ENCODE results near the gene EGR4. TPM values are rescaled to one million over a fixed set of nuclear protein-coding genes. Genes with fewer than 3 reads are reported as not detected.
A peak's percentile ranks its signal among the peaks of the same experiment; 100 is the strongest.

EGR4 gene
- total RNA-seq, 2 donors from 2014 or later = 0.15 TPM; not detected in 1

GRCh38 chr2:73300926-73301325 is 7.6 kb upstream of the EGR4 start:
- H3K4me1 ChIP-seq (ENCODE audit: control insufficient read depth, insufficient read depth, low read length) = no peaks in the 10 kb centered on the region
- H3K4me3 Mint-ChIP-seq = no peak overlapping the region
- H3K27me3 ChIP-seq (ENCODE audit: control insufficient read depth, insufficient read depth, low read length, poor library complexity, severe bottlenecking) = peaks cover 74% of the 10 kb centered on the region
- WGBS, 2 experiments (ENCODE audit: insufficient coverage in 1 of 2, insufficient read length in 1 of 2) = 82 to 95% methylated on average over 3 of the region's 3 CpGs
- no peaks in the 10 kb centered on the region for H3K36me3 ChIP-seq (ENCODE audit: control insufficient read depth, insufficient read depth, low read length)
- no peak overlapping the region for H3K27ac Mint-ChIP-seq
- H3K4me1 Mint-ChIP-seq = no peaks in the 10 kb centered on the region
- H3K9ac ChIP-seq (ENCODE audit: extremely low read depth, low read length, poor library complexity, severe bottlenecking) = no peak overlapping the region
- TF ChIP-seq CTCF (conservative IDR thresholded peaks at IDR 0.05) = no peak
- H3K27me3 Mint-ChIP-seq (ENCODE audit: insufficient read depth) = peaks cover 56% of the 10 kb centered on the region
- no peak overlapping the region for H3K27ac ChIP-seq (ENCODE audit: low read depth, low read length)
- DNase-seq = no peak
- no peaks in the 10 kb centered on the region for H3K9me3 Mint-ChIP-seq
- H3K4me3 ChIP-seq (ENCODE audit: low read length) = no peak overlapping the region
- no peaks in the 10 kb centered on the region for H3K9me3 ChIP-seq (ENCODE audit: control insufficient read depth, low read length)
- H3K36me3 Mint-ChIP-seq (ENCODE audit: low read depth) = no peaks in the 10 kb centered on the region

GRCh38 chr2:73297586-73297985 is 4.2 kb upstream of the EGR4 start:
- no peak for DNase-seq
- 77 to 83% methylated on average over 1 to 4 of the region's 4 CpGs for WGBS, 2 experiments (ENCODE audit: insufficient coverage in 1 of 2, insufficient read length in 1 of 2)
- Histone ChIP-seq H3K4me1 (ENCODE audit: control insufficient read depth, insufficient read depth, low read length) (peaks cover 3% of the 10 kb centered on the region), H3K27me3 (ENCODE audit: control insufficient read depth, insufficient read depth, low read length, poor library complexity, severe bottlenecking) (peaks cover 90% of the 10 kb centered on the region), H3K9ac (ENCODE audit: extremely low read depth, low read length, poor library complexity, severe bottlenecking) (no peak overlapping the region), H3K27ac (ENCODE audit: low read depth, low read length) (no peak overlapping the region), H3K4me3 (ENCODE audit: low read length) (no peak overlapping the region), H3K9me3 (ENCODE audit: control insufficient read depth, low read length) (no peaks in the 10 kb centered on the region), H3K36me3 (ENCODE audit: control insufficient read depth, insufficient read depth, low read length) (no peaks in the 10 kb centered on the region)
- TF ChIP-seq CTCF (conservative IDR thresholded peaks at IDR 0.05) = peak; percentile 15
- Mint-ChIP-seq H3K27ac (no peak overlapping the region), H3K9me3 (no peaks in the 10 kb centered on the region), H3K27me3 (ENCODE audit: insufficient read depth) (peaks cover 79% of the 10 kb centered on the region), H3K4me3 (no peak overlapping the region), H3K4me1 (no peaks in the 10 kb centered on the region), H3K36me3 (ENCODE audit: low read depth) (no peaks in the 10 kb centered on the region)

- no peaks in the 10 kb centered on the region for H3K36me3 Mint-ChIP-seq (ENCODE audit: low read depth)
- no peak overlapping the region for H3K27ac Mint-ChIP-seq
- peaks cover 79% of the 10 kb centered on the region for H3K27me3 Mint-ChIP-seq (ENCODE audit: insufficient read depth)
- Histone ChIP-seq H3K9me3 (ENCODE audit: control insufficient read depth, low read length) (no peaks in the 10 kb centered on the region), H3K4me3 (ENCODE audit: low read length) (no peak overlapping the region), H3K36me3 (ENCODE audit: control insufficient read depth, insufficient read depth, low read length) (no peaks in the 10 kb centered on the region), H3K27ac (ENCODE audit: low read depth, low read length) (no peak overlapping the region), H3K4me1 (ENCODE audit: control insufficient read depth, insufficient read depth, low read length) (peaks cover 4% of the 10 kb centered on the region), H3K9ac (ENCODE audit: extremely low read depth, low read length, poor library complexity, severe bottlenecking) (no peak overlapping the region), H3K27me3 (ENCODE audit: control insufficient read depth, insufficient read depth, low read length, poor library complexity, severe bottlenecking) (peaks cover 94% of the 10 kb centered on the region)
- TF ChIP-seq CTCF (conservative IDR thresholded peaks at IDR 0.05) = no peak
- H3K4me1 Mint-ChIP-seq = no peaks in the 10 kb centered on the region
- 35 to 42% methylated on average over 2 of the region's 2 CpGs for WGBS, 2 experiments (ENCODE audit: insufficient coverage in 1 of 2, insufficient read length in 1 of 2)
- DNase-seq = no peak
- H3K4me3 Mint-ChIP-seq = no peak overlapping the region
- no peaks in the 10 kb centered on the region for H3K9me3 Mint-ChIP-seq
Observed at GRCh38 chr2:73297151-73297559, 3.8 kb upstream of the EGR4 start.

Measured in endodermal cell (in vitro differentiated cells).